SJSA1 (cell line): ENCODE measurements around the gene UPF1. TPM values are rescaled to one million over a fixed set of nuclear protein-coding genes. Genes with fewer than 3 reads are reported as not detected.
A peak's percentile ranks its signal among the peaks of the same experiment; 100 is the strongest.

Experiments
- DNase-seq, 2 experiments: peaks; one replicate each; pipeline ENCODE4 v3.0.0-alpha.2; 2015 to 2020; ENCODE audit warnings: low spot score in 2 of 2, low read depth in 1 of 2
- H3K27ac ChIP-seq: fragments of 250-450 bp; sonication (Bioruptor Pico); 2 replicates; pipeline ENCODE4 v1.5.1; 2020; ENCODE audit warnings: mild to moderate bottlenecking, moderate library complexity
- H3K27me3 ChIP-seq: fragments of 250-450 bp; sonication (Bioruptor Pico); replicated peaks from 2 replicates; pipeline ENCODE4 v1.5.1; 2020; ENCODE audit warnings: mild to moderate bottlenecking, moderate library complexity
- H3K36me3 ChIP-seq: fragments of 250-450 bp; sonication (Bioruptor Pico); 2 replicates; pipeline ENCODE4 v1.5.1; 2020; ENCODE audit warnings: mild to moderate bottlenecking
- H3K4me1 ChIP-seq: fragments of 250-450 bp; sonication (Bioruptor Pico); replicated peaks from 2 replicates; pipeline ENCODE4 v1.6.1; 2021; ENCODE audit warnings: mild to moderate bottlenecking
- H3K4me3 ChIP-seq: fragments of 250-450 bp; sonication (Bioruptor Pico); 2 replicates; pipeline ENCODE4 v1.5.1; 2020; ENCODE audit warnings: mild to moderate bottlenecking
- H3K9me3 ChIP-seq: fragments of 250-450 bp; sonication (Bioruptor Pico); replicated peaks from 2 replicates; pipeline ENCODE4 v1.5.1; 2020; ENCODE audit warnings: mild to moderate bottlenecking
- total RNA-seq: library from RNA; depleted of rRNA; stranded (reverse); fragments of >200 nt; shearing (Covaris generic); gene quantifications from 2 replicates; pipeline ENCODE4 v1.2.3, GENCODE V29; 2014

The UPF1 gene
- total RNA-seq, 1 experiment from 2014 or later: 68.1 TPM

- no peak overlapping the region for H3K27ac ChIP-seq
- no peaks in the 10 kb centered on the region for H3K9me3 ChIP-seq
- peaks cover 52% of the 10 kb centered on the region for H3K36me3 ChIP-seq
- DNase-seq: no peak
- H3K4me1 ChIP-seq: peaks cover 4% of the 10 kb centered on the region
- H3K4me3 ChIP-seq: no peak overlapping the region
- no peaks in the 10 kb centered on the region for H3K27me3 ChIP-seq
Observed at GRCh38 chr19:18839465-18840287, 7.9 kb downstream of the UPF1 start.

GRCh38 chr19:18840288-18841267 lies 8.8 kb downstream of the UPF1 start:
- Histone ChIP-seq H3K9me3 (no peaks in the 10 kb centered on the region), H3K4me3 (no peak overlapping the region), H3K4me1 (peaks cover 4% of the 10 kb centered on the region), H3K36me3 (peaks cover 51% of the 10 kb centered on the region), H3K27ac (no peak overlapping the region), H3K27me3 (no peaks in the 10 kb centered on the region)
- no peak for DNase-seq

- no peak for DNase-seq
- Histone ChIP-seq H3K27me3 (no peaks in the 10 kb centered on the region), H3K4me1 (peaks cover 4% of the 10 kb centered on the region), H3K4me3 (no peak overlapping the region), H3K27ac (no peak overlapping the region), H3K9me3 (no peaks in the 10 kb centered on the region), H3K36me3 (peaks cover 43% of the 10 kb centered on the region)
Observed at GRCh38 chr19:18841400-18841799, 9.6 kb downstream of the UPF1 start.

- Histone ChIP-seq H3K4me3 (no peak overlapping the region), H3K36me3 (peaks cover 40% of the 10 kb centered on the region), H3K27me3 (no peaks in the 10 kb centered on the region), H3K9me3 (no peaks in the 10 kb centered on the region), H3K27ac (no peak overlapping the region), H3K4me1 (peaks cover 4% of the 10 kb centered on the region)
- DNase-seq: no peak
Observed at GRCh38 chr19:18842166-18842565, 10.4 kb downstream of the UPF1 start.

DNA sequence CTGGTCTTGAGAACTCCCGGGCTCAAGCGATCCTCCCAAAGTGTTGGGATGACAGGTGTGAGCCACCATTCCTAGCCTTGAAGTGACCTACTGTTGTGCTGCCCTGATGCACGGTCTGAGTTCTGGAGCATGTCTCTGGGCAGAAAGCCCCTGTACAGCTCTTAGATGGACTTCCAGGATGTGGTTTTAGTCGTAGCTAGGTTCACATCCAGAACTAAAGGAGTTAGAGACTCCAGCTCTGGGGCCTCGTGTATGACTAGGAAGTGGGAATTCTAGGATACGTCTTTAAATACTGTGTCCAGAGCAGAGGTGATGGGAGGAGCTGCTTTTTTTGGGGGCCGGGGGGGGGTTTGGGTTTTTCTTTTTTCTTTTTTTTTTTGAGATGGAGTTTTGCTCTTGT lies 12.2 kb downstream of the UPF1 start:
- Histone ChIP-seq H3K4me1 (peaks cover 4% of the 10 kb centered on the region), H3K9me3 (no peaks in the 10 kb centered on the region), H3K36me3 (peaks cover 42% of the 10 kb centered on the region), H3K27ac (no peak overlapping the region), H3K27me3 (no peaks in the 10 kb centered on the region), H3K4me3 (no peak overlapping the region)
- no peak for DNase-seq

DNA sequence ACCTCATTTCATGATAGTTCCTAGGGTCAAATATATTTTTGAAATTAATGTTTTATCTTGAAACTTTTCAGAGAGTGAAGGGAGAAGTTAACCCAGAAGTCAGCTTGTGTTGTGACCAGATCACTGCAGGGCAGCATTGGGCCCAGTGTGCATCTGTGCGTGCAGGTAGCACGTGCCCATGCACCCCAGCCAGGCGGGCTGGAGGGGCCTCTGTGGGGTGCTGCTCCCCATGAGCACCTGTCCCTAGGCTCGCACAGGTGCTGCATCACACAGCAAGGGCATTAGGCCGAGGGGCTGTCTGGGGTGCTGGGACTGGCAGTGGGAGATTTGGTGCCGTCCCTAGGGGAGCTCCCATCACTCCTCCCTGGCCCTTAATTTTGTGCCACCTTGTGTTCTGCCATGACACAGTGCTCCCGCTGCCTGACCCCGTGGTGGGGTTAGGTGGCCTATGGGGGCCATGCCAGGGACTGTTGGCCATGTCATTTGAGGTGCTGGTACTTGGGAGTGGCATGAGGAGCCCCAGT lies 13.1 kb downstream of the UPF1 start:
- H3K4me1 ChIP-seq: peaks cover 4% of the 10 kb centered on the region
- H3K9me3 ChIP-seq: no peaks in the 10 kb centered on the region
- H3K27ac ChIP-seq: no peak overlapping the region
- H3K4me3 ChIP-seq: no peak overlapping the region
- peaks cover 45% of the 10 kb centered on the region for H3K36me3 ChIP-seq
- H3K27me3 ChIP-seq: no peaks in the 10 kb centered on the region
- no peak for DNase-seq

DNA sequence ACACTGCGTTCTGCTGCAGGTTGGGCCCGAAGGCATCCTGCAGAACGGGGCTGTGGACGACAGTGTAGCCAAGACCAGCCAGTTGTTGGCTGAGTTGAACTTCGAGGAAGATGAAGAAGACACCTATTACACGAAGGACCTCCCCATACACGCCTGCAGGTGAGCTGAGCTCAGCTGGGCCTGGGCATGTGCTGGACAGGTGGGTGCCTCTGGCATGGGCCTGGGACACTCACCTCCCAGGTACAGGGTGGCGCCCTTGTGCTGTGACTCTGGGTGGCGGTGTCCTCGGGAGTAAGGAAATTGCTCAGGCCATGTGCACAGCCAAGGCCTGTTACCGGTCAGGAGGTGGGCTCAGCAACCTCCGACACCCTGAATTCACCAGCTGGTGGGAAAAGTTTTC lies 14.2 kb downstream of the UPF1 start:
- Histone ChIP-seq H3K36me3 (peaks cover 56% of the 10 kb centered on the region), H3K4me1 (peaks cover 4% of the 10 kb centered on the region), H3K27ac (no peak overlapping the region)

GRCh38 chr19:18846862-18847548 lies 15.2 kb downstream of the UPF1 start:
- Histone ChIP-seq H3K4me1 (peaks cover 4% of the 10 kb centered on the region), H3K27ac (no peak overlapping the region), H3K9me3 (no peaks in the 10 kb centered on the region), H3K27me3 (no peaks in the 10 kb centered on the region), H3K36me3 (peaks cover 62% of the 10 kb centered on the region), H3K4me3 (no peak overlapping the region)
- peak; percentile 53 to 72 for DNase-seq

More for the DNA sequence above, 14.2 kb downstream of the UPF1 start:
- H3K4me3 ChIP-seq: no peak overlapping the region
- no peak for DNase-seq
- H3K9me3 ChIP-seq: no peaks in the 10 kb centered on the region
- H3K27me3 ChIP-seq: no peaks in the 10 kb centered on the region

DNA sequence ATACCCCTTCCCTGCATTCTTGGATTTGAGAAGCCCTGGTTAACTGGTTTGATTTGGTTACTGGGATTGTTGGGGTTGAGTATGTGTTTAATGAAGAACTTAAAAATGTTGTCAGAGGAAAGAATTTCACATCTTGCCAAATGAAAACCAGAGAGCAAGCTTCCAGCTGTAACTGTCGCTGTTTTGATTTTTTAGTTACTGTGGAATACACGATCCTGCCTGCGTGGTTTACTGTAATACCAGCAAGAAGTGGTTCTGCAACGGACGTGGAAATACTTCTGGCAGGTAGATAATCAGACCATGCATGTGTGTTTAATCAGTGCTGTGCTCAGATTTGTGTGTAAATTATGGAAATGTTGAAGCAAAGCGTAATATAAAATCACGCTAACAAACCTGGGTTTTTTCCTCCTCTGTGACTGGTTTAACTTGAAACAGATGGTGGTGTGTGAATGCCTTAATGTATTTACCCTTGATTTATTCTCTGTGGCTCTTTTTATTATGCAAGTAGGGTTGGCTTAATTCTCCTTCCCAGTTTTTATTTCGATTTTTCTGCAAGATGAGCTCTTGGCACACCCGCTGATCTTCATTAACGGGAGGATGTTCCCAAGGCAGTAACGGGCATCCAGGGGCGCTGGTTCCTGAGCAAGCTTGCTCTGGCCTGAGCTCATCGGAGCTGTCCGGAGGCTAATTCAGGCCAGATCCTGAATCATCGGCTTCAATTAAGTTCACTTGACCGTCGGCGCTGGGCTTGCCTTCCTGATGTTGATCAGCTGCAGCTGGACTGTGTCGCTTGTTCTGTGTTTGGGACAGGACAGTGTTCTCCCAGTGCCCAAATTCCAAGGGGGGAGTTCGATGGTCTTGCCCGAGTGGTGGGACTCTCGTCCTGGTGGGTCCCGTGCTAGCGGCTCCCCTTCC lies 16.0 kb downstream of the UPF1 start:
- no peaks in the 10 kb centered on the region for H3K9me3 ChIP-seq
- no peak overlapping the region for H3K4me3 ChIP-seq
- no peaks in the 10 kb centered on the region for H3K27me3 ChIP-seq
- H3K36me3 ChIP-seq: peaks cover 68% of the 10 kb centered on the region
- no peak for DNase-seq
- H3K4me1 ChIP-seq: peaks cover 4% of the 10 kb centered on the region
- no peak overlapping the region for H3K27ac ChIP-seq

GRCh38 chr19:18848878-18849661 lies 17.3 kb downstream of the UPF1 start:
- H3K27me3 ChIP-seq: no peaks in the 10 kb centered on the region
- peaks cover 80% of the 10 kb centered on the region for H3K36me3 ChIP-seq
- no peaks in the 10 kb centered on the region for H3K4me1 ChIP-seq
- no peak overlapping the region for H3K27ac ChIP-seq
- H3K4me3 ChIP-seq: no peak overlapping the region
- no peaks in the 10 kb centered on the region for H3K9me3 ChIP-seq
- no peak for DNase-seq

DNA sequence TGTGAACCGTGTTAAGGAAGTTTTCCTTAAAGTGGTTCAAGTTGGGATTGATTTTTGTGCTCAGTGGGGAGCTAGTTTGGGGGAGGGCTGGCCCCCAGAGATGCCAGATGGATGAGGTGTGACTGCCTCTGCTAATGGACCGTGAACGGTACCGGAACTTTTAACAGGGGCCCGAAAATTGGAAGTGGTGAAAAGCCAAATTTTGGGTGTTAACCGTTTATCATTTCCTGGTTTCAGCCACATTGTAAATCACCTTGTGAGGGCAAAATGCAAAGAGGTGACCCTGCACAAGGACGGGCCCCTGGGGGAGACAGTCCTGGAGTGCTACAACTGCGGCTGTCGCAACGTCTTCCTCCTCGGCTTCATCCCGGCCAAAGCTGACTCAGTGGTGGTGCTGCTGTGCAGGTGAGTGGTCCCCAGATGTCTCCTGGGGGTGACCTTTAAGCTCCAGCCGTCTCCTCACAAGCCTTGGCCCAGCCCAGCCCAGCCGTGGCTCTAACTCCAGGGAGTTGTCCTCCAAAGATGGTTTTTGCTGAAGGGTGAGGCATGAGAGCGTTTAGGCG lies 18.2 kb downstream of the UPF1 start:
- no peak overlapping the region for H3K27ac ChIP-seq
- H3K9me3 ChIP-seq: no peaks in the 10 kb centered on the region
- DNase-seq: no peak
- H3K4me3 ChIP-seq: no peak overlapping the region
- H3K36me3 ChIP-seq: peaks cover 86% of the 10 kb centered on the region
- no peaks in the 10 kb centered on the region for H3K4me1 ChIP-seq
- no peaks in the 10 kb centered on the region for H3K27me3 ChIP-seq
